Stimulated activated CD8-positive, alpha-beta memory T cell treated with anti-CD3 and anti-CD28 coated beads, Interleukin-12 subunit alpha, Interleukin-12 subunit beta, amount 100 ng/mL, for 24 hours (primary cell): ENCODE results near the gene NTF3.

Source experiments
- DNase-seq: peaks from one replicate; pipeline ENCODE4 v3.0.0-alpha.2; 2020; ENCODE audit errors: extremely low read depth

NTF3 gene

GRCh38 chr12:5456906-5457305, 25.0 kb downstream of the NTF3 start:
- no peak for DNase-seq

GRCh38 chr12:5458229-5459050, 26.5 kb downstream of the NTF3 start:
- no peak for DNase-seq

- no peak for DNase-seq
Measured at GRCh38 chr12:5459051-5459782, 27.3 kb downstream of the NTF3 start.

- no peak for DNase-seq
Measured at GRCh38 chr12:5460817-5461216, 28.9 kb downstream of the NTF3 start.

GRCh38 chr12:5461966-5462365, 30.1 kb downstream of the NTF3 start:
- no peak for DNase-seq

GRCh38 chr12:5464096-5464495, 32.2 kb downstream of the NTF3 start:
- DNase-seq: no peak

- no peak for DNase-seq
Measured at GRCh38 chr12:5465384-5465783, 33.5 kb downstream of the NTF3 start.

- no peak for DNase-seq
Measured at GRCh38 chr12:5466521-5466960, 34.6 kb downstream of the NTF3 start.

- DNase-seq: no peak
Measured at GRCh38 chr12:5467931-5468330, 36.0 kb downstream of the NTF3 start.

GRCh38 chr12:5470221-5470620, 38.3 kb downstream of the NTF3 start:
- DNase-seq: no peak

GRCh38 chr12:5470703-5471102, 38.8 kb downstream of the NTF3 start:
- DNase-seq: no peak

GRCh38 chr12:5473076-5473782, 41.3 kb downstream of the NTF3 start:
- DNase-seq: no peak

GRCh38 chr12:5473783-5474116, 41.8 kb downstream of the NTF3 start:
- DNase-seq: no peak

GRCh38 chr12:5476356-5476755, 44.4 kb downstream of the NTF3 start:
- DNase-seq: no peak

- DNase-seq: no peak
Measured at GRCh38 chr12:5478081-5478706, 46.3 kb downstream of the NTF3 start.

GRCh38 chr12:5479761-5480160, 47.9 kb downstream of the NTF3 start:
- DNase-seq: no peak

- no peak for DNase-seq
Measured at GRCh38 chr12:5480218-5480937, 48.5 kb downstream of the NTF3 start.

GRCh38 chr12:5480938-5481303, 49.0 kb downstream of the NTF3 start:
- no peak for DNase-seq

GRCh38 chr12:5481645-5482044, 49.7 kb downstream of the NTF3 start:
- DNase-seq: no peak

GRCh38 chr12:5484426-5484825, 52.5 kb downstream of the NTF3 start:
- no peak for DNase-seq

GRCh38 chr12:5485454-5485853, 53.5 kb downstream of the NTF3 start:
- DNase-seq: no peak

- DNase-seq: no peak
Measured at GRCh38 chr12:5487076-5487475, 55.2 kb downstream of the NTF3 start.
